Gastrocnemius medialis (tissue), 4 donors: ENCODE results near the gene COA1. TPM values are rescaled to one million over a fixed set of nuclear protein-coding genes. Genes with fewer than 3 reads are reported as not detected.

Experiments used
- ATAC-seq, 2 donors: fragments of 150-250 bp; one replicate each; pipeline ENCODE4 v1.9.1; 2016
- DNase-seq, 2 donors: peaks; one replicate each; pipeline ENCODE4 v3.0.0-alpha.2; 2019
- H3K27ac ChIP-seq, 4 donors: fragments of 200-600 bp; sonication (generic); 1 replicate in 1 of 4; 2 replicates in 3 of 4; pipeline ENCODE4 v1.5.1; 2016 to 2018; ENCODE audit warnings: mild to moderate bottlenecking in 2 of 4, moderate library complexity in 1 of 4
- H3K27me3 ChIP-seq, 3 donors: fragments of 200-600 bp; sonication (generic) in 2 of 3; 1 replicate in 1 of 3; 2 replicates in 2 of 3; pipeline versions ENCODE4 v1.5.1 to v1.6.0; 2016 to 2019; ENCODE audit warnings: mild to moderate bottlenecking in 1 of 3, moderate library complexity in 1 of 3
- H3K36me3 ChIP-seq, 2 donors: fragments of 200-600 bp; sonication (generic) in 1 of 2; one replicate each; pipeline ENCODE4 v1.5.1; 2017 to 2018
- H3K4me1 ChIP-seq, 2 donors: fragments of 200-600 bp; sonication (generic) in 1 of 2; one replicate each; pipeline ENCODE4 v1.5.1; 2016 to 2017; ENCODE audit warnings: mild to moderate bottlenecking in 2 of 2
- H3K4me3 ChIP-seq, 4 donors: fragments of 200-600 bp; sonication (generic) in 3 of 4; 1 replicate in 1 of 4; 2 replicates in 3 of 4; pipeline ENCODE4 v1.5.1; 2016 to 2019; ENCODE audit warnings: mild to moderate bottlenecking in 2 of 4
- H3K9me3 ChIP-seq, 3 donors: fragments of 200-600 bp; sonication (generic) in 2 of 3; 1 replicate in 1 of 3; 2 replicates in 2 of 3; pipeline ENCODE4 v1.5.1; 2016 to 2019
- CTCF ChIP-seq, 5 experiments: fragments of 450-650 bp in 3 of 5; fragments of 200-600 bp in 2 of 5; sonication (generic) in 2 of 5; IDR thresholded peaks in 4 of 5; conservative IDR thresholded peaks in 1 of 5; 1 replicate in 4 of 5; 2 replicates in 1 of 5; pipeline ENCODE4 v1.5.1; 2016 to 2019; ENCODE audit warnings: antibody characterized with exemption in 5 of 5, mild to moderate bottlenecking in 3 of 5, moderate library complexity in 3 of 5
- POLR2A ChIP-seq, 2 donors: fragments of 450-650 bp; IDR thresholded peaks; one replicate each; pipeline ENCODE4 v1.6.1; 2017; ENCODE audit warnings: antibody characterized with exemption in 2 of 2, mild to moderate bottlenecking in 2 of 2, moderate library complexity in 2 of 2
- in situ Hi-C, 4 donors: fragments of 200-750 bp; cut with MboI; loops; one replicate each; pipeline versions ENCODE4 v1.15.0 to v1.8.0; 2017; ENCODE audit warnings: low sequenced_read_pairs in 4 of 4
- intact Hi-C: fragments of 100-400 bp; cut with DNase I; formaldehyde crosslinking; loops from one replicate; pipeline ENCODE4 v1.15.1; 2023; ENCODE audit warnings: low total_unique reads
- total RNA-seq, 4 donors: library from RNA; depleted of rRNA; stranded (reverse); fragments of >200 nt; gene quantifications; one replicate each; pipeline versions ENCODE4 v1.1.0 to v1.2.3, GENCODE V29; 2016

COA1 gene
- total RNA-seq, 4 donors from 2014 or later: 34.9 to 55.2 (median 49.3) TPM

GRCh38 chr7:43758822-43759683 lies 29.7 kb upstream of the COA1 start:
- ATAC-seq: peak; percentile 84 to 86

GRCh38 chr7:43758029-43758821 lies 28.9 kb upstream of the COA1 start, which contains the start of gene BLVRA:
BLVRA (plus strand) TSS chr7:43758680; CDS start chr7:43771159, 12,479 bp downstream.
- peak; percentile 80 to 81 for ATAC-seq

More at GRCh38 chr7:43758822-43759683, 29.7 kb upstream of the COA1 start:
- intact Hi-C loops (no loop called here), in situ Hi-C loops (no loop called here)
- TF ChIP-seq CTCF (IDR thresholded peaks at IDR 0.05 in 4 of 5, conservative IDR thresholded peaks at IDR 0.05 in 1 of 5) (no peak), POLR2A (IDR thresholded peaks at IDR 0.05) (no peak)
- DNase-seq: no peak
- no peaks in the 10 kb centered on the region for H3K9me3 ChIP-seq
- peak overlapping the region; percentile 76 to 91 (median 82) for H3K4me3 ChIP-seq
- peak overlapping the region; percentile 52 to 79 (median 70) for H3K27ac ChIP-seq
- H3K27me3 ChIP-seq: no peaks in the 10 kb centered on the region
- H3K4me1 ChIP-seq: peaks cover 11 to 15% of the 10 kb centered on the region in 2 donors
- no peaks in the 10 kb centered on the region for H3K36me3 ChIP-seq

GRCh38 chr7:43757073-43757720 lies 27.9 kb upstream of the COA1 start:
- Histone ChIP-seq H3K27me3 (no peaks in the 10 kb centered on the region), H3K9me3 (no peaks in the 10 kb centered on the region), H3K27ac (no peak overlapping the region), H3K4me1 (peaks cover 10 to 11% of the 10 kb centered on the region in 2 donors), H3K4me3 (peak overlapping the region in 1 of 4 donors; percentile 76), H3K36me3 (no peaks in the 10 kb centered on the region)
- no peak for ATAC-seq
- in situ Hi-C loops: no loop called here
- TF ChIP-seq POLR2A (IDR thresholded peaks at IDR 0.05) (no peak), CTCF (IDR thresholded peaks at IDR 0.05 in 4 of 5, conservative IDR thresholded peaks at IDR 0.05 in 1 of 5) (no peak)
- intact Hi-C loops: no loop called here
- DNase-seq: no peak

More at GRCh38 chr7:43758029-43758821, 28.9 kb upstream of the COA1 start, which contains the start of gene BLVRA:
- in situ Hi-C loops (no loop called here), intact Hi-C loops (no loop called here)
- Histone ChIP-seq H3K4me1 (peaks cover 10 to 11% of the 10 kb centered on the region in 2 donors), H3K4me3 (peak within 1 kb of the TSS; percentile 76 to 91 (median 82)), H3K9me3 (no peaks in the 10 kb centered on the region), H3K27me3 (no peaks in the 10 kb centered on the region), H3K36me3 (no peaks in the 10 kb centered on the region), H3K27ac (peak within 1 kb of the TSS; percentile 52 to 79 (median 70))
- TF ChIP-seq POLR2A (IDR thresholded peaks at IDR 0.05) (peak; percentile 11 to 40), CTCF (IDR thresholded peaks at IDR 0.05 in 4 of 5, conservative IDR thresholded peaks at IDR 0.05 in 1 of 5) (no peak)
- DNase-seq: peak; percentile 49 to 54

GRCh38 chr7:43756368-43757072 lies 27.2 kb upstream of the COA1 start:
- no peaks in the 10 kb centered on the region for H3K36me3 ChIP-seq
- intact Hi-C loops: no loop called here
- no peaks in the 10 kb centered on the region for H3K27me3 ChIP-seq
- peaks cover 7 to 11% of the 10 kb centered on the region in 2 donors for H3K4me1 ChIP-seq
- no peak overlapping the region for H3K27ac ChIP-seq
- no peak for ATAC-seq
- in situ Hi-C loops: no loop called here
- TF ChIP-seq POLR2A (IDR thresholded peaks at IDR 0.05) (no peak), CTCF (IDR thresholded peaks at IDR 0.05 in 4 of 5, conservative IDR thresholded peaks at IDR 0.05 in 1 of 5) (no peak)
- no peak for DNase-seq
- no peak overlapping the region for H3K4me3 ChIP-seq
- no peaks in the 10 kb centered on the region for H3K9me3 ChIP-seq
